Embryonic facial prominence (tissue), 1 donor: ENCODE results near the gene SAMD4A.

Source experiments
- DNase-seq: peaks from one replicate; pipeline ENCODE4 v3.0.0-alpha.2; 2016; ENCODE audit errors: extremely low spot score

Gene SAMD4A

DNA sequence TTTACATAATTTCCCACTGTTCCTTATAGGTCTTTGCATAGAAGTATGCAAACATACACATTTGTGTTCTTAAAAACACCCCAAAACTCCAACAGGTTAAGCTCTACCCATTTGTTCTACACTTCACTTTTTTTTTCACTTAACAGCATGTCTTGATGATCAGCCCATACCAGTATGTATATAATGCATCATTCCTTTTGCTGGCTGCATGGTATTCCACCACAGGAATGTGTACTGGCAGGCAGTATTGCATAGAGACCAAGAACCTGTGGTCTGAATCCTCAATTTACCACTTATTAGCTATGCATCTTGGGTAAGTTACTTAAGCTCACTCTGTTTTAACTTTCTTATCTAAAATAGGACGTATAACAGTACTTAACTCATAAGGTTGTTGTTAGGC, 65.5 kb downstream of the SAMD4A start:
- no peak for DNase-seq

DNA sequence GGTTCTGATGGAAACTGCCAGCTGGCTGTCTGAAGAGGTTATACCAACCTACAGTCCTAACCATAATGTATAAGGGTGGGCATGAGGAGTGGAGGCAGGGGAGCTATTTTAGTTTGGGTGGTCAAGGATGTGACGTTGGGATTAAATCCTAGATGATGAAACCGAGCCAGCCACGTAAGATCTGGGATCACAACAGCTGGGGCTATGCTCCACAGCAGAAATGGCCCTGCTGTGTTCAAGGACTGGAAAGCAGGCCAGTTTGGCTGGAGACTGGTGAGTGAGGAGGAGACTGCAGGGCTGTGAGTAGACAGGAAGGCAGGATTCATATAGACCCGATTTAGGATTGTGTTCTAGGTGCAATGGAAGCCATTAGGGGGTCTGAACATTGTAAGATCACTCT, 66.1 kb downstream of the SAMD4A start:
- DNase-seq, result no peak

GRCh38 chr14:54637270-54638134, 70.6 kb downstream of the SAMD4A start:
- no peak for DNase-seq

GRCh38 chr14:54638135-54638446, 71.2 kb downstream of the SAMD4A start:
- no peak for DNase-seq

DNA sequence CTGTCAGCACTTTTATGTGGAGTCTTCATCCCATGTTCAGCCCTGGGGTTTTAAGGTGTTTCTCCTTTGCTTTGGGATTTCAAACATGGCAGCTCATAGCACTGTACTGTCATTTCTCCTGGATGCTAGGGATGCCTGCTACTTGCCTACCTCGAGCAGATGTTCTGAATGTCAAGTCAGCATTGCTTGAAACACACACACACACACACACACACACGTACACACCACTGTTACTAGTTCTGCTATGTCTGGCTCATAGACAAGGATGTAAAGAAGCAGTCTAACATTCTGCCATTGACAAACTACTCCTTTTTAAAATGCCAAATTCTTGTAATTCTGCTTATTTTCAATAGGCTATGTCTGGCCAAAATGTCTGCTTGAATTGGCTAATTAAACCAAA, 72.7 kb downstream of the SAMD4A start:
- no peak for DNase-seq

DNA sequence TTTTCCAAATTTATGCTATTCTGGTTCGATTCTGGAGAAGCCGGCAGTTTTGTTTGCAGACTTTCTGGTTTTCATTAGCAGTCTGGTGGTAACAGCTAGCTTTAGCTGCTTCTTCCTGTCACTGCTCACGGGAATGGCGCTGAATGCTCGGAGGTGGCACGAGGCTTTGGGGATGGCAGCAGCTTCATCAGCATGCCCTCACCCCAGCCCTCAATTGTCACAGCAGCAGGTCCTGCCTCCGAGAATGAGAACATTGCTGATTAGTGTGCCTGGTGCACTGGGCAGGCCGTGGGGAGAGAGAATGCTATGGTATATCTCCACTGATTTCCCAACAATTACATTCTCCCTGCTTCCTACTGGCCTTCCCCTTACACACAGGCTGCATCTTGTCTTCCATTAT, 73.6 kb downstream of the SAMD4A start:
- DNase-seq, result no peak

DNA sequence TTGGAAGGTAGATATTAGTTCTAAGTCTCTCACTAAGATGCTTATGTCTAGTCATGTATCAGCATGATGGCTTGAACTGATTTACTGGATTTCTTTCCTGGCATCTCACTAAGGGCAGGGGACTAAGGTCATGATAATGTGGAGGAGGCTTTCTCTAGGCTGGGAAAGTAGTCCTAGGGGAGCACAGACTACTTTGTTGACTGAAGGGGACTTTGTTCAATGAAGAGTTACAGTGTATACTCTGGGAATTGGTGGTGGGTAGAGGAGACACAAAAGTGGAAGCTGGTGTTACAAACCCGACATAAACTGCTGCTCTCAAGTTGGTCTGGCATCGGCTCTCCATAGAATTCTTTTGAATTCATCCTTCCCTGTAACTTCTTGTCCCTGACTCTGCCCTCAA, 75.2 kb downstream of the SAMD4A start:
- DNase-seq, result no peak

DNA sequence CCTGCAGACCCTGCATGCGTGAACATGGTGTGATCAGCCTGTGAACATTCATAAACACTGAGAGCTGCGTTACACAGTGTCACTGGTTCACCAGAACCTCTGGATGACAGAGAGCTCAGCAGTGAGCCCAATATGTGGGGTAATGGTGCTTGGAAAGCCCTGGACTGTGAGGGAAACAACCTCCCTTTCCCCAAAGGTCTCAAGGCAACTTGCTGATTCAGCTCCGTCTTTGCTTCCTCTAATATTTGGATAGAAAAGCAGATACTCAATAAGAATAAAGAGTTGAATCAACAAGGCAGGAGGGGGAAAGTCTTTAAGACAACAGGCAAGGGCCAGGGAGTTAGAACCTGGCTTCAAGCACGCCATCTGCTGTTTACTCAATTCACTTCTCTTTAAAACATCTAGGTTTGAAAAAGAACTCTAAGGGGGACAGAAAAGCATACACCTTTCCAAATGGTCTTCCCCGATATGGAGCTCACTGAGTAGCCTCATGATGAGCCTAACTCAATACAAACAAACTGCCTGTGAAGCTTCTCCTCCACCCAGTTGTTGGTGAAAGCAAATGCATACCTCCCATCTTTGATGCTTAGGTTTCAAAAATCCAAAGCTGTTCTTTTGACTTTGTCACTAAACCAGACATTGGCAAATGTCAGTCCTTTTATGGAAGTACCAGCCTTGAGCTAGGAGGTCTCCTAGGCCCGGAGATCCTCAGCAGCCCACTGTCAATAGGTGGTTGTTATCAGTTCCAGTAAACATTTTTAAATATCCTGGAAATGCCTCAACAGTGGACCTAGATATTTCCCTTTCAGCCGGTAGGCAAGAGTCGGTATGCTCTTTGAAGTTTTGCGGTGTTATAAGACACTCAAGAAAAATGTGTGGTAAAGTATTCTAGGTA, 76.1 kb downstream of the SAMD4A start:
- no peak for DNase-seq

DNA sequence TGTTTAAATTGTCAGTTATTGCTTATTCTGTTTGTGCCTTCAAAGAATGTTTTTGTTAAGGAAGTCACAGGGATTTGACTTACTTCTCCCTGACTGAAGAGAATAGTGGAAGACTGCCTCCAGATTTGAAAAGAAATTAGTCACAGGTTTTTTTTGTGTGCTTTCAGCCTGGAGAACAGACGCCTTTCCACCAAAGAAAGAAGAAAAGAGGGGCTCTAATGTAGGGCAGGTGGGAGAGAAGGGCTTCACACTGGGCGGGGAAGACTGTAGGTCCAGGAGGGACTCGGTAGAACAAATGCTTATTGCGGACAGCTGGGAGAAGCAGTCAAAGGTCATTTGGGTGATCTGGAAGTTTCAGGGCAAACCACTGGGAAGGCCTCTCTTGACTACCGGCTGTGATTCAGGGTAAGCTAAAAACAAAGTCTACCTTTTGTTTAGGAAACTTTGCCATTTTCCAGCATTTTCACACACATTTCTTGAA, 76.8 kb downstream of the SAMD4A start:
- no peak for DNase-seq

- no peak for DNase-seq
These were observed 78.7 kb downstream of the SAMD4A start for GRCh38 chr14:54645639-54646038.

GRCh38 chr14:54646626-54647025, 79.7 kb downstream of the SAMD4A start:
- DNase-seq, result peak; percentile 62

GRCh38 chr14:54647378-54647777, 80.5 kb downstream of the SAMD4A start:
- DNase-seq, result no peak

- DNase-seq, result no peak
These were observed 82.1 kb downstream of the SAMD4A start for GRCh38 chr14:54649056-54649455.

DNA sequence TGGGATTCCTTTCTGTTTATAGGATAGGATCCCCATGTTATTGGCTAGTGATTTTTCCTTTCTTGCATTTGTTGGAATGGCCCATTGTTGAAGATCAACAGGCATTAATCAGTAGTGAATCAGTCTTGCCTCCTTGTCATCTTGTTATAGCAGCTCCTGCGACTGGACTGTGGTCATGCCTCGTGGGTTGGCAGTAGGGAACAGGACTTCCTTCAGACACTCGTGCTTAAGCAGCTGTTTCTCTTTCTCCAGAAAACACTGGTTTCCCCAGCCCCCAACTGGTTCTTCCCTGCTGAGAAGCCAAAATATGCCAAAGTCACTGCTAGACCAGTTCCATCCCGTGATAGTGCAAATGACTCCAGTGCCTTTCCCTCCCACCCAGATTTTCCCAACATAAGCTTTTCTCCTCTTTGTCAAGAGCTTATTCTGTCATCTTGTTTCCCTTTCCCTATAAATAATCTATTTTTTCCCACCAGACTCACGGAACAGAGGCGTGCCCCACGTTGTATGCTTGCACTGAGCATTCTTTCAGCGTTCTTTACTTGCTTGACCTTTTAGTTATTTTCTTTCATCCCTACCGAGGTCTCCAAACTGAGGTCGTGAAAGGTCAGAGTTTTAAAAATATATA, 83.5 kb downstream of the SAMD4A start:
- DNase-seq, result no peak

DNA sequence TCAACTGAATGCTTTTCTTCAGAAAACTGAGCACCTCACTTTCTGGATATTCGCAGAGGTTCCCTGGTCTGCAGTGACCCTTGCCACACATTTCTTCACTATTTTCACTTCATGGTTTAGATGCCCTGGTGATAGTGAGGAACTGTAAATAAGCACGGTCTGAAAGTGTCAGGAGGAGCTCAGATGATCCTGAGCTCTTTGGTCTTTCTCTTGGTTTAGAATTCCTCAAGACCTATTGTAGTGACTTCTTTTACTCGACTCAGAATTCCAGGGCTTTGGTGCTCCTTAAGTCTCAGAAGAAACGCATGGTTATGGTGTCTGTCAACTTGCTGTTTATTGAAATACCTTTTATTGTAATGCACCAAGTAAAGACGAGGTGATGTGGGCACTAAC, 84.0 kb downstream of the SAMD4A start:
- DNase-seq, result no peak

DNA sequence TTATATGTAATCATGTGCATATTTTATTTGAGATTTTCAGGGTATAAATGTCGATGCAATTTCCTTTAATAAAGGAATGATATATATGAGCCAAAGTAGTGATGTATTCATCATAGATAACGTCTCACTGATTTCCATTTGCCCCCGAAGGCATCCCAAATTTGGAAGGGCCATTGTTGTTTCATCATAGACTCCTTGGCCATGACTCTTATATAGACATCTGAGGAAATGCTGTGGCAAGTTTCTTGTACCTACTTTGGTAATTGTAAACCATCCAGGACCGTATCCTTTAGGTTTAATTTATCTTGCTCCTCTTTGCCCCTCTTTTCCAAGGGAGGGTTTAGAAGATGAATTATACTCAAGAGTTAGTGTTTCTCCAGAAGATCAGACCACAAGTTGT, 84.7 kb downstream of the SAMD4A start:
- DNase-seq, result no peak

DNA sequence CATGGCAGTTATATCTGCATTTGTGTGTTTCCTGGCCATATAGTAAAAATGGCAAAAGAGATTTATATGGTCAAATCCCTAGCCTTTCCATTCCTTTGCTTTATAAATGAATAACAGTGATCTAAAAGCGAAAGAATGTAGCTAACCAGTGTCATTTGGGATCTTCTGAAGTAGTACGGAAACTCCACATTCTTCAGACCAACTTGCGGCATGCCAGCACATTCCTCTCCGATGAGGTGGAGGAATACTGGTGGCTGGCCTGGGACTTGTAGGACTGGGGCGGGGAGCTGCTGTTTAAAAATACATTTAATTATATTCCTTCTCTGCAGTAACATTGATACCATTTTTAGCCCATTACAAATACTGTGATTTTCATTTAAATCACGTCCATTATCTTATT, 85.3 kb downstream of the SAMD4A start:
- peak; percentile 96 for DNase-seq

GRCh38 chr14:54652605-54653052, 85.7 kb downstream of the SAMD4A start:
- no peak for DNase-seq

- DNase-seq, result no peak
These were observed 87.0 kb downstream of the SAMD4A start for GRCh38 chr14:54653712-54654469.

DNA sequence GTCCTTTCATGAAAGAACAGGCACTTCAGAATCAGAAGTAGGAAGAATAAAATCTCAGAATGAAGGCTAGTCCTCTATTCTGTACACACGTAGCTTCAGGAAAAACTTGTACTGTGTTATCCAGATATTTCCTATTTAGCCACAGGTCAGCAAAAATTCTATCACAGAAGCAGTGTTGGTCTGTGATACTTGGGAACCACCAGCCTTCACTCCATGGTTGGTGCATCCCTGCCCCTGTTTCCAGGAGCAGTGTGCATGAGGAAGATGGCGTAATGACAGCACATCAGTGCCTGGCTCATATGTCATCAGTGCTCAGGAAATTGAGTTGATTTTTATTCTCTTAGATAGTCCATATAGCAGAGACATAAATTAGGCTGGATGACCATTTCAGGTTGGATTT, 87.7 kb downstream of the SAMD4A start:
- no peak for DNase-seq

DNA sequence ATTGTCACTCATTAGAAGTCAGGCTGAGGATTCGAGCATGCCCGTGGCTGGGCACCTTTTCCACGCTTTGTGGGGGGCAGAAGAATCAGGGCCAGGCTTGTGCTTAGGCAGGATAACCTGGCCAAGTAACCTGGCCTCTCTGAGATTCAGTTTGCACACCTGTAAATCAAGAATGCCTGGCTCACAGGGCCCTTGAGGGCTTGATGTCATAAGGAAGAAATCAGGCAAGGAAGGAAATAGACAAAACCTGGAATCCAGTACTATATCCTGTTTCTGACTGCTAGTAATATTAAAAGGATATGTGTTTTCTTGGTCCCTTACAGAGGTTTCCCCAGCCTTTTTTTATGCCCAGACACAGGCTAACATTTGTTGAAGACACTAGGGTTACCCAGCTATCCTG, 91.9 kb downstream of the SAMD4A start:
- no peak for DNase-seq

DNA sequence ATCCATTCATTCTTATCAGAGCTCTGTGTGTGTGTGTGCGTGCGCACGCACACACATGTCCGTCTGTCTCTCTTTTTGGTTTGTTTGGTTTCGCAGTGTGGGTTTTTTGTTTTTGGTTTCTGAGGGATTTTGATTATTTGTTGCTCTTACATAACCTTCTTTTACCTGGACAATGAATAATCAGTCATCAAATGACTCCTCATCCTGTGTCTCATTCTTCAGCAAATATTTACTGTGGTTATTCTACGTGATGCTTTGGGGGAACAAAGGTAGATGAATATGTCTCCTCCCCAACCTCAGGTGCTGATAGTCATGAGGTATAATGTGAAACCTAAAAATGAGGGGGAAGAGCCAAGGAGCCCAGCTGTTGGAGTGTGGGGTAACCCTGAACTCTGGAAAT, 92.4 kb downstream of the SAMD4A start:
- DNase-seq, result no peak
